Measurements from ENCODE around the gene ACOT6.
"Not testable (repeated sequence)": the region's sequence is repeated elsewhere in the genome, so short reads cannot be mapped to it uniquely, and the experiment has no call there.

The ACOT6 gene

GRCh38 chr14:73612339-73613045, at the start of gene ACOT6:
Gene ACOT6, plus strand, starts transcription at chr14:73612517. Its CDS starts 55 bp downstream, at chr14:73612572.
- peak in 1 of 2 donors; percentile 44 for DNase-seq (ENCODE audit: extremely low read depth in 1 of 2, low read depth in 1 of 2)

- not testable (repeated sequence) for DNase-seq (ENCODE audit: extremely low read depth in 1 of 2, low read depth in 1 of 2)
Measured at GRCh38 chr14:73562696-73563095, 49.6 kb upstream of the ACOT6 start.

- DNase-seq (ENCODE audit: extremely low read depth in 1 of 2, low read depth in 1 of 2): not testable (repeated sequence)
Measured at GRCh38 chr14:73566431-73566830, 45.9 kb upstream of the ACOT6 start.

GRCh38 chr14:73566935-73567334, 45.4 kb upstream of the ACOT6 start:
- DNase-seq (ENCODE audit: extremely low read depth in 1 of 2, low read depth in 1 of 2): not testable (repeated sequence)

- DNase-seq (ENCODE audit: extremely low read depth in 1 of 2, low read depth in 1 of 2): no peak
Measured at GRCh38 chr14:73567358-73567757, 45.0 kb upstream of the ACOT6 start.

GRCh38 chr14:73567951-73568885, 44.1 kb upstream of the ACOT6 start:
- no peak for DNase-seq (ENCODE audit: extremely low read depth in 1 of 2, low read depth in 1 of 2)

- not testable (repeated sequence) for DNase-seq (ENCODE audit: extremely low read depth in 1 of 2, low read depth in 1 of 2)
Measured at GRCh38 chr14:73568886-73569184, 43.5 kb upstream of the ACOT6 start.

- peak; percentile 61 to 65 for DNase-seq (ENCODE audit: extremely low read depth in 1 of 2, low read depth in 1 of 2)
Measured at GRCh38 chr14:73569185-73569958, 42.9 kb upstream of the ACOT6 start, which contains the start of gene ACOT2. Gene ACOT2, plus strand, starts transcription at chr14:73569213. Its CDS starts 28 bp downstream, at chr14:73569241.

GRCh38 chr14:73570913-73571312, 41.4 kb upstream of the ACOT6 start:
- DNase-seq (ENCODE audit: extremely low read depth in 1 of 2, low read depth in 1 of 2): peak; percentile 28 to 34

GRCh38 chr14:73573034-73573433, 39.3 kb upstream of the ACOT6 start:
- not testable (repeated sequence) for DNase-seq (ENCODE audit: extremely low read depth in 1 of 2, low read depth in 1 of 2)

- DNase-seq (ENCODE audit: extremely low read depth in 1 of 2, low read depth in 1 of 2): not testable (repeated sequence)
Measured at GRCh38 chr14:73573740-73574139, 38.6 kb upstream of the ACOT6 start.

GRCh38 chr14:73574251-73574650, 38.1 kb upstream of the ACOT6 start:
- DNase-seq (ENCODE audit: extremely low read depth in 1 of 2, low read depth in 1 of 2): not testable (repeated sequence)

GRCh38 chr14:73576391-73576790, 35.9 kb upstream of the ACOT6 start:
- DNase-seq (ENCODE audit: extremely low read depth in 1 of 2, low read depth in 1 of 2): no peak

GRCh38 chr14:73577214-73577613, 35.1 kb upstream of the ACOT6 start:
- DNase-seq (ENCODE audit: extremely low read depth in 1 of 2, low read depth in 1 of 2): not testable (repeated sequence)

GRCh38 chr14:73582102-73582979, 30.0 kb upstream of the ACOT6 start:
- not testable (repeated sequence) for DNase-seq (ENCODE audit: extremely low read depth in 1 of 2, low read depth in 1 of 2)

GRCh38 chr14:73588695-73589094, 23.6 kb upstream of the ACOT6 start:
- no peak for DNase-seq (ENCODE audit: extremely low read depth in 1 of 2, low read depth in 1 of 2)

- no peak for DNase-seq (ENCODE audit: extremely low read depth in 1 of 2, low read depth in 1 of 2)
Measured at GRCh38 chr14:73589116-73589515, 23.2 kb upstream of the ACOT6 start.

- not testable (repeated sequence) for DNase-seq (ENCODE audit: extremely low read depth in 1 of 2, low read depth in 1 of 2)
Measured at GRCh38 chr14:73590673-73591004, 21.7 kb upstream of the ACOT6 start.

GRCh38 chr14:73591690-73592449, 20.4 kb upstream of the ACOT6 start, which contains the start of gene ACOT4:
Gene ACOT4, plus strand, starts transcription at chr14:73591873. Its CDS starts 87 bp downstream, at chr14:73591960.
- DNase-seq (ENCODE audit: extremely low read depth in 1 of 2, low read depth in 1 of 2): peak in 1 of 2 donors; percentile 32
